H9 (cell line): ENCODE data around the gene CADPS2. TPM values are rescaled to one million over a fixed set of nuclear protein-coding genes. Genes with fewer than 3 reads are reported as not detected.

Source experiments
- DNase-seq: peaks from one replicate; pipeline ENCODE4 v3.0.0-alpha.2; 2017
- H2AFZ ChIP-seq: one replicate; pipeline ENCODE4 v1.6.1; 2013; ENCODE audit warnings: mild to moderate bottlenecking, low read length, control low read depth, moderate library complexity
- H2AK5ac ChIP-seq: 2 replicates; pipeline ENCODE4 v1.6.1; 2013; ENCODE audit warnings: low read length, control low read depth, mixed read lengths; ENCODE audit not compliant: insufficient read length
- H2BK120ac ChIP-seq: one replicate; pipeline ENCODE4 v1.6.1; 2013; ENCODE audit warnings: low read depth, mild to moderate bottlenecking, low read length, control low read depth, inconsistent platforms; ENCODE audit not compliant: poor library complexity, severe bottlenecking
- H2BK12ac ChIP-seq: 2 replicates; pipeline ENCODE4 v1.6.1; 2013; ENCODE audit warnings: low read length, control low read depth, mixed read lengths, low read depth; ENCODE audit not compliant: insufficient read length
- H2BK15ac ChIP-seq: 2 replicates; pipeline ENCODE4 v1.6.1; 2013; ENCODE audit warnings: low read depth, low read length, control low read depth
- H2BK20ac ChIP-seq: one replicate; pipeline ENCODE4 v1.6.1; 2013; ENCODE audit warnings: low read depth, mild to moderate bottlenecking, low read length, control low read depth, inconsistent platforms; ENCODE audit not compliant: poor library complexity, severe bottlenecking
- H2BK5ac ChIP-seq: 2 replicates; pipeline ENCODE4 v1.6.1; 2013; ENCODE audit warnings: low read length, control low read depth, mixed read lengths; ENCODE audit not compliant: insufficient read length
- H3K14ac ChIP-seq: 2 replicates; pipeline ENCODE4 v1.6.1; 2013; ENCODE audit warnings: low read length, control low read depth; ENCODE audit not compliant: insufficient read depth
- H3K18ac ChIP-seq: 2 replicates; pipeline ENCODE4 v1.6.1; 2013; ENCODE audit warnings: low read depth, mild to moderate bottlenecking, mixed read lengths, low read length, control low read depth; ENCODE audit not compliant: insufficient read length
- H3K23ac ChIP-seq: 2 replicates; pipeline ENCODE4 v1.6.1; 2013; ENCODE audit warnings: low read length, control low read depth, mixed read lengths, low read depth; ENCODE audit not compliant: insufficient read length
- H3K23me2 ChIP-seq: 2 replicates; pipeline ENCODE4 v1.6.1; 2013; ENCODE audit warnings: low read depth, mild to moderate bottlenecking, mixed read lengths, low read length, control low read depth; ENCODE audit not compliant: insufficient read length, poor library complexity, severe bottlenecking
- H3K27ac ChIP-seq: 2 replicates; pipeline ENCODE4 v1.5.1; 2013; ENCODE audit warnings: low read length, control low read depth, mixed read lengths, low read depth; ENCODE audit not compliant: insufficient read length
- H3K27me3 ChIP-seq: 2 replicates; pipeline ENCODE4 v1.6.1; 2013; ENCODE audit warnings: low read length, control low read depth, inconsistent platforms; ENCODE audit not compliant: insufficient read depth
- H3K4ac ChIP-seq: 2 replicates; pipeline ENCODE4 v1.6.1; 2013; ENCODE audit warnings: low read depth, mild to moderate bottlenecking, control low read depth, inconsistent platforms, low read length, moderate library complexity
- H3K4me1 ChIP-seq: 2 replicates; pipeline ENCODE4 v1.6.1; 2013; ENCODE audit warnings: low read length, control low read depth, inconsistent platforms; ENCODE audit not compliant: insufficient read depth
- H3K4me2 ChIP-seq: 2 replicates; pipeline ENCODE4 v1.6.1; 2013; ENCODE audit warnings: low read length, control low read depth, mixed read lengths; ENCODE audit not compliant: insufficient read length, insufficient read depth
- H3K56ac ChIP-seq: 2 replicates; pipeline ENCODE4 v1.6.1; 2013; ENCODE audit warnings: low read depth, mild to moderate bottlenecking, mixed read lengths, low read length, control low read depth; ENCODE audit not compliant: insufficient read length
- H3K79me1 ChIP-seq: 2 replicates; pipeline ENCODE4 v1.6.1; 2013; ENCODE audit warnings: low read depth, mild to moderate bottlenecking, moderate library complexity, low read length, control low read depth, inconsistent platforms; ENCODE audit not compliant: insufficient read depth, poor library complexity, severe bottlenecking
- H3K79me2 ChIP-seq: 2 replicates; pipeline ENCODE4 v1.6.1; 2013; ENCODE audit warnings: low read length, control low read depth, inconsistent platforms; ENCODE audit not compliant: insufficient read depth
- H3K9ac ChIP-seq: 2 replicates; pipeline ENCODE4 v1.6.1; 2013; ENCODE audit warnings: low read length, control low read depth, mixed read lengths; ENCODE audit not compliant: insufficient read length; ENCODE audit errors: extremely low read depth
- H3K9me3 ChIP-seq: one replicate; pipeline ENCODE4 v1.6.1; 2013; ENCODE audit warnings: low read depth, low read length, inconsistent platforms; ENCODE audit not compliant: control insufficient read depth
- H3T11ph ChIP-seq: one replicate; pipeline ENCODE4 v1.6.1; 2013; ENCODE audit warnings: mild to moderate bottlenecking, low read length, control low read depth, inconsistent platforms
- H4K20me1 ChIP-seq: one replicate; pipeline ENCODE4 v1.6.1; 2013; ENCODE audit not compliant: control insufficient read depth, insufficient read length, insufficient read depth
- H4K5ac ChIP-seq: 2 replicates; pipeline ENCODE4 v1.6.1; 2013; ENCODE audit warnings: low read depth, mild to moderate bottlenecking, mixed read lengths, low read length, control low read depth; ENCODE audit not compliant: insufficient read length
- H4K8ac ChIP-seq: replicated peaks from 2 replicates; pipeline ENCODE4 v1.6.1; 2013; ENCODE audit warnings: low read length, control low read depth, mixed read lengths, low read depth; ENCODE audit not compliant: insufficient read length
- H4K91ac ChIP-seq: 2 replicates; pipeline ENCODE4 v1.6.1; 2013; ENCODE audit warnings: low read depth, mild to moderate bottlenecking, moderate library complexity, mixed read lengths, low read length, control low read depth; ENCODE audit not compliant: insufficient read length
- H3K27ac Mint-ChIP-seq, 3 experiments: 2 replicates in 2 of 3; 3 replicates in 1 of 3; pipeline ENCODE4 v1.8.0; 2020 to 2021; ENCODE audit warnings: mixed read lengths in 3 of 3, mild to moderate bottlenecking in 1 of 3, moderate library complexity in 1 of 3
- H3K27me3 Mint-ChIP-seq: 2 replicates; pipeline ENCODE4 v1.8.0; 2021; ENCODE audit warnings: low read depth, mild to moderate bottlenecking, moderate library complexity, mixed read lengths
- H3K36me3 Mint-ChIP-seq, 3 experiments: 2 replicates in 2 of 3; 3 replicates in 1 of 3; pipeline ENCODE4 v1.8.0; 2020 to 2021; ENCODE audit warnings: low read depth in 3 of 3, mixed read lengths in 3 of 3; ENCODE audit not compliant: insufficient read depth in 1 of 3
- H3K4me1 Mint-ChIP-seq, 2 experiments: 2 replicates each; pipeline ENCODE4 v1.8.0; 2020; ENCODE audit warnings: mixed read lengths in 2 of 2
- H3K4me3 Mint-ChIP-seq, 2 experiments: 2 replicates in 1 of 2; 3 replicates in 1 of 2; pipeline ENCODE4 v1.8.0; 2020 to 2021; ENCODE audit warnings: mild to moderate bottlenecking in 2 of 2, mixed read lengths in 2 of 2, moderate library complexity in 1 of 2
- H3K9me3 Mint-ChIP-seq, 2 experiments: 2 replicates in 1 of 2; 3 replicates in 1 of 2; pipeline ENCODE4 v1.8.0; 2020; ENCODE audit warnings: mild to moderate bottlenecking in 2 of 2, mixed read lengths in 2 of 2, moderate library complexity in 1 of 2
- CTCF ChIP-seq: fragments of 200-600 bp; sonication (generic); conservative IDR thresholded peaks from 3 replicates; pipeline ENCODE4 v1.8.0; 2021; ENCODE audit warnings: antibody characterized with exemption, mild to moderate bottlenecking
- WGBS: extraction: QIAGEN DNeasy Blood & Tissue Kit; methylation state at CpG from one replicate; pipeline ENCODE4 v1.1.7; 2013; ENCODE audit warnings: missing lambda C conversion rate, low lambda C conversion rate, mixed read lengths; ENCODE audit not compliant: insufficient read length; ENCODE audit errors: extremely low coverage; 5-methylcytosine and 5-hydroxymethylcytosine counted together
- total RNA-seq: library from RNA; stranded (reverse); gene quantifications from 2 replicates; pipeline ENCODE4 v1.2.1, GENCODE V29; 2021

The CADPS2 gene
- total RNA-seq, 1 experiment from 2014 or later, result 7.1 TPM

GRCh38 chr7:122833888-122834570, 52.2 kb downstream of the CADPS2 start:
- no peak overlapping the region for H2BK20ac ChIP-seq
- H2BK12ac ChIP-seq, result no peak overlapping the region
- no peaks in the 10 kb centered on the region for H3K79me2 ChIP-seq
- H3K4me1 ChIP-seq, result no peaks in the 10 kb centered on the region
- Mint-ChIP-seq H3K4me1 (peaks cover 14 to 16% of the 10 kb centered on the region in 2 experiments), H3K36me3 (peaks cover 7 to 10% (median 7%) of the 10 kb centered on the region in 3 experiments; a peak in 4 of 7 replicates), H3K9me3 (peaks cover 10 to 11% of the 10 kb centered on the region in 2 experiments), H3K4me3 (peak overlapping the region; percentile 63 to 68), H3K27me3 (no peaks in the 10 kb centered on the region), H3K27ac (peak overlapping the region; percentile 53 to 94 (median 93))
- H2BK120ac ChIP-seq, result no peak overlapping the region
- H2BK15ac ChIP-seq, result no peak overlapping the region
- no peak overlapping the region for H3T11ph ChIP-seq
- no peaks in the 10 kb centered on the region for H3K23me2 ChIP-seq
- H2AK5ac ChIP-seq, result no peak overlapping the region
- H3K79me1 ChIP-seq, result no peaks in the 10 kb centered on the region
- H4K91ac ChIP-seq, result no peak overlapping the region
- DNase-seq, result no peak
- peak overlapping the region; percentile 76; the same call in 1 of the 2 replicates for H3K14ac ChIP-seq
- no peak overlapping the region for H2BK5ac ChIP-seq
- no CpG with 5 or more reads among the region's 10 CpGs for WGBS
- no peak overlapping the region for H3K23ac ChIP-seq
- H3K27me3 ChIP-seq, result no peaks in the 10 kb centered on the region
- H3K4ac ChIP-seq, result no peak overlapping the region; the same call in 1 of the 2 replicates
- peak overlapping the region; percentile 69 for H4K8ac ChIP-seq
- H3K9ac ChIP-seq, result no peak overlapping the region
- no peak for TF ChIP-seq CTCF
- H4K20me1 ChIP-seq, result no peaks in the 10 kb centered on the region
- H4K5ac ChIP-seq, result no peak overlapping the region
- H3K27ac ChIP-seq, result no peak overlapping the region
- H2AFZ ChIP-seq, result no peak overlapping the region
- peak overlapping the region; percentile 24 for H3K4me2 ChIP-seq
- H3K18ac ChIP-seq, result peak overlapping the region; percentile 39
- no peaks in the 10 kb centered on the region for H3K9me3 ChIP-seq
- no peak overlapping the region for H3K56ac ChIP-seq
